ENCODE measurements around the gene SLC46A3.

The SLC46A3 gene

DNA sequence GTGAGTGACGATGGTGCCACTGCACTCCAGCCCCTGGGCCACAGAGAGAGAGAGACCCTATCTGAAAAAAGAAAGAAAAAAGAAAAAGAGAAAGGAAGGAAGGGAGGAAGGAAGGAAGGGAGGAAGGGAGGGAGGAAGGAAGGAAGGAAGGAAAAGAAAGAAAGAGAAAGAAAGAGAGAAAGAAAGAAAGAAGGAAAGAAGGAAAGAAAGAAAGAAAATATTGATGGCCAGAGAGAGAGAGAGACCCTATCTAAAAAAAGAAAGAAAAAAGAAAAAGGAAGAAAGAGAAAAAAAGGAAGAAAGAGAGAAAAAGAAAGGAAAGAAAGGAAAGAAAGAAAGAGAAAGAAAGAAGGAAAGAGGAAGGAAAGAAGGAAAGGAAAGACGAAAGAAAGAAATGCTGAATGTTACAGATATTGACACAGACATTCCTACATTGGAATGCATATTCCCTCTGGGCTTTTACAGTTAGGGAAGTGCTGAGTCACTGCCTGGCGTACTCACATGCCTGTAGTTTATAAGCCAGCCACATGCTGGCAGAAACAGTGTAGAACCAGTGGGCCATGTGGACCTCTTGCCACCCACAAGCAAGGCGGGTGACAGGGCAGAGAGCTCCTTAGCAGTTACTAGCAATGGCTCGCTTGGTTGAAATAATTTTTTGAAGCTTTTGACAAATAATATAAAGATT, 34.6 kb upstream of the SLC46A3 start:
- TF ChIP-seq, protein P1, sequence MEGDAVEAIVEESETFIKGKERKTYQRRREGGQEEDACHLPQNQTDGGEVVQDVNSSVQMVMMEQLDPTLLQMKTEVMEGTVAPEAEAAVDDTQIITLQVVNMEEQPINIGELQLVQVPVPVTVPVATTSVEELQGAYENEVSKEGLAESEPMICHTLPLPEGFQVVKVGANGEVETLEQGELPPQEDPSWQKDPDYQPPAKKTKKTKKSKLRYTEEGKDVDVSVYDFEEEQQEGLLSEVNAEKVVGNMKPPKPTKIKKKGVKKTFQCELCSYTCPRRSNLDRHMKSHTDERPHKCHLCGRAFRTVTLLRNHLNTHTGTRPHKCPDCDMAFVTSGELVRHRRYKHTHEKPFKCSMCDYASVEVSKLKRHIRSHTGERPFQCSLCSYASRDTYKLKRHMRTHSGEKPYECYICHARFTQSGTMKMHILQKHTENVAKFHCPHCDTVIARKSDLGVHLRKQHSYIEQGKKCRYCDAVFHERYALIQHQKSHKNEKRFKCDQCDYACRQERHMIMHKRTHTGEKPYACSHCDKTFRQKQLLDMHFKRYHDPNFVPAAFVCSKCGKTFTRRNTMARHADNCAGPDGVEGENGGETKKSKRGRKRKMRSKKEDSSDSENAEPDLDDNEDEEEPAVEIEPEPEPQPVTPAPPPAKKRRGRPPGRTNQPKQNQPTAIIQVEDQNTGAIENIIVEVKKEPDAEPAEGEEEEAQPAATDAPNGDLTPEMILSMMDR (IDR thresholded peaks at IDR 0.05; ENCODE audit: insufficient read depth, low read length, missing control alignments), result no peak
- CTCF ChIA-PET, result interaction anchor here (1.5 kb wide), 1 partner anchor 40 kb away, joined by 4 read pairs; no protein-coding TSS in a partner anchor
- DNase-seq (ENCODE audit: low read depth, low spot score), result peak; percentile 78
- no peak overlapping the region for H3K4me3 ChIP-seq (ENCODE audit: low read depth, low read length)
- POLR2A ChIA-PET, result no interaction called here

- ChIA-PET CTCF (interaction anchor here (1.2 kb wide), 1 partner anchor 10 kb away, joined by 5 read pairs; no protein-coding TSS in a partner anchor), POLR2A (no interaction called here)
- no peak overlapping the region for H3K4me3 ChIP-seq (ENCODE audit: low read depth, low read length)
- no peak for DNase-seq (ENCODE audit: low read depth, low spot score)
- TF ChIP-seq, protein P1 (IDR thresholded peaks at IDR 0.05; ENCODE audit: insufficient read depth, low read length, missing control alignments), result no peak
These were observed 32.6 kb upstream of the SLC46A3 start for GRCh38 chr13:28751175-28751960.

DNA sequence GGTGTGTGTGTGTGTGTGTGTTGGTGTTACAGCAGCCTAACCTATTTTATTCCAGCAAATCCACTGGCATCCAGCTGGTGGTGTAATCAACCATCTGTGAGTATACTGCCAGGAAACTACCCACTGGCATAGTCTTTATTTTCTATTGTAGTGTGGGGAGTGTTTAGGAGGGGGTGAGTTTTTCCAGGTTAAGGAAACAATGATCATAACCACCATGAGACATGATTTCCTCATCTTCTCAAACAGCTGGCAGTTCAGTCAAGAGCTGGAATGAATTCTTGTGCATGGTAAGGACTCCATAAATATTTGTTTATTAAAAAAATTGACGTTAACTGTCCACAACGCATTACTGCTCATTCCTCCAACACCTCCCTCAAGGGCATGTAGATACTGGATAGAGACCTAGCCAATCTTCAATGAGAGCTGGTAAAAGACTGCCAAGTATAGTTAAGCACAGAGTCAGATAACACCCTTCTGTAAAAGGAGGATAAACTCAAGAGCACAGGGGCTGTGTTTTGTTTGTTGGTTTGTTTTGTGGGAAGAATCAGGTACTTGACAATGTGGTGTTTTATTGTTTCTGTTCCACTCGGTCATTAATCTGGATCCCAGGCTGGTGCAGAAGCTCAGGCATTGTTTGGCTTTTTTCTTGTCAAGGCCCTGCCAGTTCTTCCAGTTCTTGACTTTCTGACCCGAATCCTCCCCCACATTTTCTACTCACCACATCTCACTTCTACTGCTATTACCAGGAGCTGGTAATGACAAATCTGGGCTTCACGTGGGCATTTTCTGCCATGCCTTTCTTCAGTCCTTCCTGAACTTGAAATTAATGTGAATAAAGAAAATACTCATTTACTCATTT, 31.6 kb upstream of the SLC46A3 start:
- ChIA-PET CTCF (interaction anchor here (1.2 kb wide), 1 partner anchor 9 kb away, joined by 5 read pairs; no protein-coding TSS in a partner anchor), POLR2A (no interaction called here)
- TF ChIP-seq, protein P1 (IDR thresholded peaks at IDR 0.05; ENCODE audit: insufficient read depth, low read length, missing control alignments), result no peak
- H3K4me3 ChIP-seq (ENCODE audit: low read depth, low read length), result no peak overlapping the region
- DNase-seq (ENCODE audit: low read depth, low spot score), result no peak

DNA sequence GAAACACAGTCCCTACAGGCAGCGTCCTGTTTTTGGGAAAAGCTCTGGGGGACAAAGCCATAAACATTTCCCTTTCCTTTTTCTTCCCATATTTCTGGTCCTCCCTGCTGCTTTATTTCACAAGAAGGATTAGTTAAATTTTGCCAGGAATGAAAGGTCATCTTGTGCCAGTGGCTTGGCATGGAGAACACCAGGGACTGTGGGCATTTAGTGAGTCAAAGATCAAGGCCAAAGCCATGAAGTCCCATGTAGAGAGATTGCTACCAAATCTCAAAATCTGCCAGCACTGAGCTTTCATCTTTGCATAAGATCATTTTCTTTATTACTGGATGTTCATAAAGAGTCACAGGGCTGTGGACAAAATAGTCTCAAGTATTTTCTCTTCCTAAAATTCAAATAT, 29.1 kb upstream of the SLC46A3 start:
- ChIA-PET POLR2A (no interaction called here), CTCF (no interaction called here)

GRCh38 chr13:28746287-28746612, 27.5 kb upstream of the SLC46A3 start:
- H3K4me3 ChIP-seq (ENCODE audit: low read depth, low read length), result no peak overlapping the region
- ChIA-PET POLR2A (no interaction called here), CTCF (no interaction called here)
- no peak for DNase-seq (ENCODE audit: low read depth, low spot score)
- TF ChIP-seq, protein P1 (IDR thresholded peaks at IDR 0.05; ENCODE audit: insufficient read depth, low read length, missing control alignments), result no peak

More for the DNA sequence above, 29.1 kb upstream of the SLC46A3 start:
- TF ChIP-seq, protein P1 (IDR thresholded peaks at IDR 0.05; ENCODE audit: insufficient read depth, low read length, missing control alignments), result no peak
- H3K4me3 ChIP-seq (ENCODE audit: low read depth, low read length), result no peak overlapping the region
- no peak for DNase-seq (ENCODE audit: low read depth, low spot score)

DNA sequence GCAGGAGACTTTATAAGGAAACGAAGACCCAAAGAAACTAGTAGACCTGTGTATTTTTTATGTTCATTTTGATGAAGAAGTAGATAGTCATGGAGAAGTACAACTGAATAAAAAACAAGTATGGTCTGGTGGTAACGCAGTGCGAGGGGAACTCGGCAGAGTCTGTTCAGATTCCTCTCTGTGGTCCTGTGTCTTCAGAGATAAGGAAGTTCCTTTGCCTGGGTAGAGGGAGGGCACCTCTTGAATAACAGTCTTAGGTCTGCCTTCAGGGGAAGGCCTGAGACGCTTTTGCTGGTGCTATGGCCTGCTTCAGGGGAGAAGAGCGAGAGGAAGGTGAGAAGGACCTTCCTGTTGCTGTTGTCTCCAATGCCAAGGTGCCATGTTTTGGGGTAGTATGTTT, 25.9 kb upstream of the SLC46A3 start:
- TF ChIP-seq, protein P1 (IDR thresholded peaks at IDR 0.05; ENCODE audit: insufficient read depth, low read length, missing control alignments), result no peak
- DNase-seq (ENCODE audit: low read depth, low spot score), result no peak
- ChIA-PET CTCF (no interaction called here), POLR2A (no interaction called here)
- H3K4me3 ChIP-seq (ENCODE audit: low read depth, low read length), result no peak overlapping the region
